Panc1 (cell line): ENCODE results near the gene LETM1. TPM values are rescaled to one million over a fixed set of nuclear protein-coding genes. Genes with fewer than 3 reads are reported as not detected.

Experiments
- ATAC-seq: fragments of 200-7000 bp; cut with Tn5 transposase; 2 replicates; pipeline ENCODE4 v1.9.1; 2020; ENCODE audit warnings: mild to moderate bottlenecking, moderate library complexity
- BruUV-seq: library from RNA; stranded (reverse); fragments of 400-500 nt; replicated peaks from 2 replicates; lab custom pipeline; 2021; lab: Mats Ljungman, UMichigan
- CTCF ChIA-PET: fragments of 300-600 bp; sonication (Branson Sonifier 250); formaldehyde crosslinking; loops from one replicate; lab custom pipeline; 2022; ENCODE audit warnings: antibody characterized with exemption; lab: Charles Lee
- POLR2A ChIA-PET: fragments of 300-600 bp; sonication (Branson Sonifier 250); formaldehyde crosslinking; loops from one replicate; lab custom pipeline; 2022; ENCODE audit warnings: antibody characterized with exemption; lab: Charles Lee
- DNase-seq: peaks from one replicate; pipeline ENCODE4 v3.0.0-alpha.2; 2010; ENCODE audit warnings: low read depth, low spot score
- H3K27ac ChIP-seq: 2 replicates; pipeline ENCODE4 v1.5.1; 2011; ENCODE audit warnings: mild to moderate bottlenecking, low read length, inconsistent platforms
- H3K27me3 ChIP-seq: fragments of 200-500 bp; sonication (Bioruptor generic); 2 replicates; pipeline ENCODE4 v1.6.0; 2014; ENCODE audit warnings: low read length, inconsistent platforms; ENCODE audit not compliant: control insufficient read depth, insufficient read depth
- H3K36me3 ChIP-seq: fragments of 200-500 bp; sonication (Bioruptor generic); 2 replicates; pipeline ENCODE4 v1.5.1; 2014; ENCODE audit warnings: inconsistent platforms, mild to moderate bottlenecking, low read length, moderate library complexity; ENCODE audit not compliant: control insufficient read depth, insufficient read depth
- H3K4me1 ChIP-seq: 2 replicates; pipeline ENCODE4 v1.5.1; 2011; ENCODE audit warnings: inconsistent platforms, mild to moderate bottlenecking, low read length, moderate library complexity; ENCODE audit not compliant: control insufficient read depth, insufficient read depth
- H3K4me3 ChIP-seq, 2 experiments: 2 replicates each; pipeline ENCODE4 v1.5.1; 2011 to 2012; ENCODE audit warnings: low read depth in 2 of 2, low read length in 2 of 2, mild to moderate bottlenecking in 2 of 2, inconsistent platforms in 1 of 2, moderate library complexity in 1 of 2
- H3K9me3 ChIP-seq: fragments of 200-500 bp; sonication (Bioruptor generic); 2 replicates; pipeline ENCODE4 v1.5.1; 2014; ENCODE audit warnings: low read depth, mild to moderate bottlenecking, inconsistent platforms, low read length, moderate library complexity; ENCODE audit not compliant: control insufficient read depth, insufficient read depth
- POLR2AphosphoS5 ChIP-seq: IDR thresholded peaks from 2 replicates; pipeline ENCODE4 v1.6.1; 2012; ENCODE audit warnings: mild to moderate bottlenecking, low read depth, low read length, moderate library complexity
- SIN3A ChIP-seq: IDR thresholded peaks from 2 replicates; pipeline ENCODE4 v1.6.1; 2012; ENCODE audit warnings: low read depth, mild to moderate bottlenecking, low read length, moderate library complexity, borderline replicate concordance; ENCODE audit not compliant: insufficient read depth
- TCF7L2 ChIP-seq: IDR thresholded peaks from 2 replicates; pipeline ENCODE4 v1.6.1; 2011; ENCODE audit warnings: mild to moderate bottlenecking, low read depth, low read length, inconsistent platforms
- in situ Hi-C: cut with HindIII; loops from 2 replicates; pipeline ENCODE4 v1.10.0; 2016; ENCODE audit warnings: low sequenced_read_pairs, low pct_unique_long_range_greater_than_20kb
- intact Hi-C: fragments of 100-400 bp; cut with micrococcal nuclease; formaldehyde crosslinking; loops from one replicate; pipeline ENCODE4 v1.10.0; 2022; ENCODE audit not compliant: unreplicated experiment
- total RNA-seq: library from RNA; stranded (reverse); gene quantifications from one replicate; pipeline ENCODE4 v1.2.1, GENCODE V29; 2021; ENCODE audit not compliant: unreplicated experiment
- TF ChIP-seq, protein P1 (sequence below): fragments of 450-650 bp; IDR thresholded peaks from 2 replicates; pipeline ENCODE4 v1.5.1; 2017; ENCODE audit warnings: mild to moderate bottlenecking
- TF ChIP-seq, protein P2 (sequence below), 2 experiments: IDR thresholded peaks; 2 replicates each; pipeline ENCODE4 v1.6.1; 2011 to 2012; ENCODE audit warnings: low read depth in 2 of 2, control low read depth in 1 of 2, low read length in 1 of 2, mild to moderate bottlenecking in 1 of 2, moderate library complexity in 1 of 2; ENCODE audit not compliant: insufficient read depth in 1 of 2

LETM1 gene
- total RNA-seq, 1 experiment from 2014 or later, result 67.6 TPM

DNA sequence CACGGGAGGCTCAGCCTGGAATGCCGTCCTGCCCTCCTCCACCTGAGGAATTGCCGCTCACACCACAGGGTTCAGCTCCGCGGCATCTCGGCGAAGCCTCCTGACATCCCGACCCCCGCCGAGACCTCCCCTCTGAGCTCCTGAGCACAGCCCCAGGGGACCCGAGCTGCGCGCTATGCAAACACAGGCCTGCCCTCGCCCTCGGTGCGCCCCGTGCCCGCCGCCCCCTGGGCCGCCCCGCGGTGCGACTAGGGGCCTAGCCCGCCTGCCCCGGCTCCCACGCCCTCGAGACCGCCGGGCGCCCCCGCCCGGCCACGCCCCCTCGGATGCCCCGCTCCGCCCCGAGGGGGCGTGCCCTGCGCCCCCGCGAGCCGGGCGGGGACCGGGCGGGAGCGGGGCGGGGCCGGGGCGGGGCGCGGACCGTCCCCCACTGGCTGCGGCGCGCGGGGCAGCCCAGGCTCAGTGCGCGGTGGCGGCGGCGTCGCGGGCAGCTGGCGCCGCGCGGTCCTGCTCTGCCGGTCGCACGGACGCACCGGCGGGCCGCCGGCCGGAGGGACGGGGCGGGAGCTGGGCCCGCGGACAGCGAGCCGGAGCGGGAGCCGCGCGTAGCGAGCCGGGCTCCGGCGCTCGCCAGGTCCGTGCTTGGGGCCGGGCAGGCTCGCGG is 63.0 kb downstream of the LETM1 start, which contains the start of gene FGFR3:
TSS of gene FGFR3 (plus strand) at position 462 of the 664 bp plus-strand sequence. CDS start 642 bp downstream, outside the sequence.
- no peaks in the 10 kb centered on the region for H3K9me3 ChIP-seq
- POLR2A ChIA-PET, result no interaction called here
- CTCF ChIA-PET, result no interaction called here
- no peaks in the 10 kb centered on the region for H3K27me3 ChIP-seq
- TF ChIP-seq POLR2AphosphoS5, result no peak
- no peak for TF ChIP-seq TCF7L2
- TF ChIP-seq, protein P1, sequence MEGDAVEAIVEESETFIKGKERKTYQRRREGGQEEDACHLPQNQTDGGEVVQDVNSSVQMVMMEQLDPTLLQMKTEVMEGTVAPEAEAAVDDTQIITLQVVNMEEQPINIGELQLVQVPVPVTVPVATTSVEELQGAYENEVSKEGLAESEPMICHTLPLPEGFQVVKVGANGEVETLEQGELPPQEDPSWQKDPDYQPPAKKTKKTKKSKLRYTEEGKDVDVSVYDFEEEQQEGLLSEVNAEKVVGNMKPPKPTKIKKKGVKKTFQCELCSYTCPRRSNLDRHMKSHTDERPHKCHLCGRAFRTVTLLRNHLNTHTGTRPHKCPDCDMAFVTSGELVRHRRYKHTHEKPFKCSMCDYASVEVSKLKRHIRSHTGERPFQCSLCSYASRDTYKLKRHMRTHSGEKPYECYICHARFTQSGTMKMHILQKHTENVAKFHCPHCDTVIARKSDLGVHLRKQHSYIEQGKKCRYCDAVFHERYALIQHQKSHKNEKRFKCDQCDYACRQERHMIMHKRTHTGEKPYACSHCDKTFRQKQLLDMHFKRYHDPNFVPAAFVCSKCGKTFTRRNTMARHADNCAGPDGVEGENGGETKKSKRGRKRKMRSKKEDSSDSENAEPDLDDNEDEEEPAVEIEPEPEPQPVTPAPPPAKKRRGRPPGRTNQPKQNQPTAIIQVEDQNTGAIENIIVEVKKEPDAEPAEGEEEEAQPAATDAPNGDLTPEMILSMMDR, result no peak
- TF ChIP-seq SIN3A, result no peak
- TF ChIP-seq, protein P2, sequence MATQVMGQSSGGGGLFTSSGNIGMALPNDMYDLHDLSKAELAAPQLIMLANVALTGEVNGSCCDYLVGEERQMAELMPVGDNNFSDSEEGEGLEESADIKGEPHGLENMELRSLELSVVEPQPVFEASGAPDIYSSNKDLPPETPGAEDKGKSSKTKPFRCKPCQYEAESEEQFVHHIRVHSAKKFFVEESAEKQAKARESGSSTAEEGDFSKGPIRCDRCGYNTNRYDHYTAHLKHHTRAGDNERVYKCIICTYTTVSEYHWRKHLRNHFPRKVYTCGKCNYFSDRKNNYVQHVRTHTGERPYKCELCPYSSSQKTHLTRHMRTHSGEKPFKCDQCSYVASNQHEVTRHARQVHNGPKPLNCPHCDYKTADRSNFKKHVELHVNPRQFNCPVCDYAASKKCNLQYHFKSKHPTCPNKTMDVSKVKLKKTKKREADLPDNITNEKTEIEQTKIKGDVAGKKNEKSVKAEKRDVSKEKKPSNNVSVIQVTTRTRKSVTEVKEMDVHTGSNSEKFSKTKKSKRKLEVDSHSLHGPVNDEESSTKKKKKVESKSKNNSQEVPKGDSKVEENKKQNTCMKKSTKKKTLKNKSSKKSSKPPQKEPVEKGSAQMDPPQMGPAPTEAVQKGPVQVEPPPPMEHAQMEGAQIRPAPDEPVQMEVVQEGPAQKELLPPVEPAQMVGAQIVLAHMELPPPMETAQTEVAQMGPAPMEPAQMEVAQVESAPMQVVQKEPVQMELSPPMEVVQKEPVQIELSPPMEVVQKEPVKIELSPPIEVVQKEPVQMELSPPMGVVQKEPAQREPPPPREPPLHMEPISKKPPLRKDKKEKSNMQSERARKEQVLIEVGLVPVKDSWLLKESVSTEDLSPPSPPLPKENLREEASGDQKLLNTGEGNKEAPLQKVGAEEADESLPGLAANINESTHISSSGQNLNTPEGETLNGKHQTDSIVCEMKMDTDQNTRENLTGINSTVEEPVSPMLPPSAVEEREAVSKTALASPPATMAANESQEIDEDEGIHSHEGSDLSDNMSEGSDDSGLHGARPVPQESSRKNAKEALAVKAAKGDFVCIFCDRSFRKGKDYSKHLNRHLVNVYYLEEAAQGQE (IDR thresholded peaks at IDR 0.05; ENCODE audit: insufficient read depth in 1 of 2, low read depth in 2 of 2, low read length in 1 of 2), result no peak
- H3K4me1 ChIP-seq, result no peaks in the 10 kb centered on the region
- BruUV-seq, result no TSS peak
- ATAC-seq (peak; percentile 85), DNase-seq (no peak)
- intact Hi-C loops, result no loop called here
- H3K4me3 ChIP-seq, result peak within 1 kb of the TSS; percentile 32 to 37
- H3K36me3 ChIP-seq, result no peaks in the 10 kb centered on the region; the same call in 1 of the 2 replicates
- in situ Hi-C loops, result no loop called here
- H3K27ac ChIP-seq, result no peak within 1 kb of the TSS

DNA sequence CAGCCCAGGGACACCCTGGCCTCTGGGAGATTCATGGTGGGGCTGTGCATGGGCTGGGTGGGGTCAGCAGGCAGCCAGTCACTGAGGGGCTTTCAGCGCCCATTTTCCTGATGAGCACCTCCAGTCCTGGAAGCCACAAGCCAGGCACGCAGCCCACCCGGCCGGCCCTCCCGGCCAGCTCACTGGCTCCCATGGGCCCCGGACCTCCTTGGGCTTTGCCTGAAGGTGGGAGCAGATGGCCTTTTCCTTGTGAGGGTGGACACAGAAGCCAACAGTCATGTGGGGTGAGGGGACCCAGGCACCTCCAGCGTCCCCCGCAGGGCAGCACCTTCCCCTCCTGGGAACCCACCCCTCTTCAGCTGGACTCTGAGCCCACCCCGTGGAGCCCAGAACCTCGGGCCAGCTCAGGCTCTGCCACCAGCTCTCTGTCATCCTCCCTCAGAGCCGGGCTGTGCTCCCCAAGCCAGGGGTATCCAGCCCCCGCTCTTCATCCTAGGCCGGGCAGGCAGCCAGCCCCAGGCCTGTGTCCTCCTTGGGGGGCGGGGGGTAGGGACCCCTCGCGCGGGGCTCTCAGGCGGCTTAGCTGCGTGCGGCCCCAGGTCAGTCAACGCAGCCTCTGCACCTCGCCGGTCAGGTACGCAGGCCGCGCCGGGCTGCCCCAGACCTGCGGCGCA is 63.7 kb downstream of the LETM1 start:
- Histone ChIP-seq H3K9me3 (no peaks in the 10 kb centered on the region), H3K27ac (no peak overlapping the region), H3K36me3 (no peaks in the 10 kb centered on the region; the same call in 1 of the 2 replicates), H3K4me3 (peak overlapping the region in 1 of 2 experiments; percentile 27; a peak in 1 of 4 replicates), H3K27me3 (no peaks in the 10 kb centered on the region), H3K4me1 (no peaks in the 10 kb centered on the region)
- CTCF ChIA-PET, result no interaction called here
- ATAC-seq (no peak; the same call in 1 of the 2 replicates), DNase-seq (no peak)
- in situ Hi-C loops, result no loop called here
- no TSS peak for BruUV-seq
- no peak for TF ChIP-seq SIN3A
- TF ChIP-seq TCF7L2, result no peak
- TF ChIP-seq, protein P2 (IDR thresholded peaks at IDR 0.05; ENCODE audit: insufficient read depth in 1 of 2, low read depth in 2 of 2, low read length in 1 of 2), result no peak
- TF ChIP-seq, protein P1, result no peak
- no peak for TF ChIP-seq POLR2AphosphoS5
- POLR2A ChIA-PET, result no interaction called here
- intact Hi-C loops, result no loop called here
